Prostate gland (tissue), 2 donors: ENCODE measurements around the gene BCL11B. TPM values are rescaled to one million over a fixed set of nuclear protein-coding genes. Genes with fewer than 3 reads are reported as not detected.

Experiments
- DNase-seq: peaks from one replicate; pipeline ENCODE4 v3.0.0-alpha.2; 2019; ENCODE audit warnings: low spot score
- H3K27ac ChIP-seq, 2 donors: fragments of 200-600 bp; sonication (generic); 2 replicates each; pipeline ENCODE4 v1.5.1; 2017 to 2019
- H3K27me3 ChIP-seq: fragments of 200-600 bp; sonication (generic); replicated peaks from 2 replicates; pipeline ENCODE4 v1.5.1; 2019; ENCODE audit not compliant: insufficient read depth
- H3K36me3 ChIP-seq, 2 donors: fragments of 200-600 bp; sonication (generic); 1 replicate in 1 of 2; 2 replicates in 1 of 2; pipeline versions ENCODE4 v1.5.1 to v1.8.1; 2017 to 2019
- H3K4me1 ChIP-seq: fragments of 200-600 bp; sonication (generic); replicated peaks from 2 replicates; pipeline ENCODE4 v1.5.1; 2019
- H3K4me3 ChIP-seq, 2 donors: fragments of 200-600 bp; sonication (generic); 2 replicates each; pipeline ENCODE4 v1.5.1; 2017 to 2019
- H3K9me3 ChIP-seq: fragments of 200-600 bp; sonication (generic); 2 replicates; pipeline ENCODE4 v1.5.1; 2017
- CTCF ChIP-seq, 4 experiments: fragments of 200-600 bp in 2 of 4; fragments of 450-650 bp in 2 of 4; sonication (generic) in 2 of 4; IDR thresholded peaks; 1 replicate in 3 of 4; 2 replicates in 1 of 4; pipeline ENCODE4 v1.5.1; 2016 to 2019; ENCODE audit warnings: antibody characterized with exemption in 4 of 4, mild to moderate bottlenecking in 2 of 4, moderate library complexity in 2 of 4
- POLR2A ChIP-seq: fragments of 450-650 bp; IDR thresholded peaks from one replicate; pipeline ENCODE4 v1.6.1; 2016; ENCODE audit warnings: antibody characterized with exemption, mild to moderate bottlenecking
- POLR2AphosphoS5 ChIP-seq: sonication (generic); formaldehyde crosslinking; IDR thresholded peaks from one replicate; pipeline ENCODE4 v1.6.1; 2017; ENCODE audit warnings: antibody characterized with exemption
- WGBS: methylation state at CpG from one replicate; pipeline ENCODE4 v1.1.5; 2018; 5-methylcytosine and 5-hydroxymethylcytosine counted together
- intact Hi-C: fragments of 100-400 bp; cut with DNase I; formaldehyde crosslinking; loops from one replicate; pipeline ENCODE4 v1.14.2; 2022
- total RNA-seq, 2 donors: library from RNA; depleted of rRNA; stranded (reverse); fragments of >200 nt; gene quantifications; one replicate each; pipeline ENCODE4 v1.1.0, GENCODE V29; 2016

Gene BCL11B
- total RNA-seq, 2 donors from 2014 or later = 2.8 to 5.4 TPM

- no peak overlapping the region for H3K27ac ChIP-seq
- TF ChIP-seq POLR2A (no peak), CTCF (IDR thresholded peaks at IDR 0.05) (no peak), POLR2AphosphoS5 (no peak)
- WGBS = 14% methylated on average over 8 of the region's 8 CpGs
- H3K4me1 ChIP-seq = no peaks in the 10 kb centered on the region
- H3K9me3 ChIP-seq = no peaks in the 10 kb centered on the region
- no peak overlapping the region for H3K4me3 ChIP-seq
- DNase-seq = no peak
- H3K36me3 ChIP-seq = no peaks in the 10 kb centered on the region
- intact Hi-C loops = no loop called here
- peaks cover 18% of the 10 kb centered on the region for H3K27me3 ChIP-seq
Observed at GRCh38 chr14:99258341-99258861, 13.6 kb downstream of the BCL11B start.

GRCh38 chr14:99257673-99258221, 14.2 kb downstream of the BCL11B start:
- Histone ChIP-seq H3K36me3 (no peaks in the 10 kb centered on the region), H3K4me3 (no peak overlapping the region), H3K4me1 (no peaks in the 10 kb centered on the region), H3K9me3 (no peaks in the 10 kb centered on the region), H3K27ac (no peak overlapping the region), H3K27me3 (peaks cover 18% of the 10 kb centered on the region)
- TF ChIP-seq POLR2A (no peak), POLR2AphosphoS5 (no peak), CTCF (IDR thresholded peaks at IDR 0.05) (no peak)
- intact Hi-C loops = no loop called here
- WGBS = 72% methylated on average over 16 of the region's 16 CpGs
- no peak for DNase-seq

DNA sequence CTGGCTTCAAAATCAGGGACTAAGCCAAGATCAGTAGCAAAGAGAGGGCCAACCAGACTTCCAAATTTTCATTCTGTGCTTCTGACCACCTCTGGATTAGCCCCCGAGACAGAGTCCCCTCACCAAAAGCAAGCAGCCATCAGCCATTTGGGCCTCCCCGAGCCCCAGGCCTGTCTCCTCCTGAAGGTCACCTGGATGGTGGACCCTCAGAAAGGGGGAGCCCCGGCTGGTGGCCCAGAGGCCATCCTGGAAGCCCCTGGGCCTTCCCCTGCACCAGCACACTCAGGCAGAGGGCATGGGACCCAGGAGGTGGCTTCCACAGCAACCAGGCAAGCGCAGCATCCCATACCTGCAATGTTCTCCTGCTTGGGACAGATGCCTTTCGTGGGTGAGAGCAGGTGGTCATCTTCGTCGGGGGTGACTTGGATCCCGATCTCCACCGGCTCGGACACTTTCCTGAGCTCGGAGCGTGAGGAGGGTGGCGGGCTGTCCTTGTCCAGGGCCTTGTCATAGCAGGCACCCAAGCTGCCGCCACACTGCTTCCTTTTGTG, 14.8 kb downstream of the BCL11B start:
- no peaks in the 10 kb centered on the region for H3K4me1 ChIP-seq
- no peak for DNase-seq
- TF ChIP-seq POLR2A (no peak), POLR2AphosphoS5 (no peak)
- H3K27me3 ChIP-seq = peaks cover 13% of the 10 kb centered on the region
- no peak overlapping the region for H3K27ac ChIP-seq
- no peaks in the 10 kb centered on the region for H3K9me3 ChIP-seq
- H3K36me3 ChIP-seq = no peaks in the 10 kb centered on the region
- H3K4me3 ChIP-seq = no peak overlapping the region
- intact Hi-C loops = no loop called here
- WGBS = 91% methylated on average over 13 of the region's 14 CpGs

DNA sequence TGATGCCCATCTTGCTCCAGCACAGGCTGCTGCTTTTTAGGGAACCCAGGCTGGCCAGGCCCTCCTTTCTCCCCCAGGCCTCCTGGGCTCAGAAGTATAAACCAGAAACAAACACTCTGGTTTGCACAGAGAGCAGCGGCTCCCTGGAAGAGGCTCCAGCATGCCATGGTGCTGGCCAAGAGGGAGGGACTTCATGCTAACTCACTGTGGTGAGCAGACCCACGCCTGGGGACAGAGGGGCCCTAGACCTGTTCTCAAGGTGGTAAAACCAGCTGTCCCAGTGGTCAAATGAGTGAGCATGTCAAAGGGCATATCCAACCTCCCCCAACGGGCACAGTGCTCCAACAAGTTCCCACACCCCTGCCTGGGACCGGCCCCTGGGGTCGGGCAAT, 15.5 kb downstream of the BCL11B start:
- H3K9me3 ChIP-seq = no peaks in the 10 kb centered on the region
- H3K4me3 ChIP-seq = no peak overlapping the region
- DNase-seq = no peak
- no peak overlapping the region for H3K27ac ChIP-seq
- WGBS = 79% methylated on average over 5 of the region's 5 CpGs
- H3K27me3 ChIP-seq = peaks cover 13% of the 10 kb centered on the region
- TF ChIP-seq POLR2AphosphoS5 = no peak
- TF ChIP-seq CTCF (IDR thresholded peaks at IDR 0.05) = no peak
- no peak for TF ChIP-seq POLR2A
- H3K36me3 ChIP-seq = no peaks in the 10 kb centered on the region
- intact Hi-C loops = no loop called here
- no peaks in the 10 kb centered on the region for H3K4me1 ChIP-seq

DNA sequence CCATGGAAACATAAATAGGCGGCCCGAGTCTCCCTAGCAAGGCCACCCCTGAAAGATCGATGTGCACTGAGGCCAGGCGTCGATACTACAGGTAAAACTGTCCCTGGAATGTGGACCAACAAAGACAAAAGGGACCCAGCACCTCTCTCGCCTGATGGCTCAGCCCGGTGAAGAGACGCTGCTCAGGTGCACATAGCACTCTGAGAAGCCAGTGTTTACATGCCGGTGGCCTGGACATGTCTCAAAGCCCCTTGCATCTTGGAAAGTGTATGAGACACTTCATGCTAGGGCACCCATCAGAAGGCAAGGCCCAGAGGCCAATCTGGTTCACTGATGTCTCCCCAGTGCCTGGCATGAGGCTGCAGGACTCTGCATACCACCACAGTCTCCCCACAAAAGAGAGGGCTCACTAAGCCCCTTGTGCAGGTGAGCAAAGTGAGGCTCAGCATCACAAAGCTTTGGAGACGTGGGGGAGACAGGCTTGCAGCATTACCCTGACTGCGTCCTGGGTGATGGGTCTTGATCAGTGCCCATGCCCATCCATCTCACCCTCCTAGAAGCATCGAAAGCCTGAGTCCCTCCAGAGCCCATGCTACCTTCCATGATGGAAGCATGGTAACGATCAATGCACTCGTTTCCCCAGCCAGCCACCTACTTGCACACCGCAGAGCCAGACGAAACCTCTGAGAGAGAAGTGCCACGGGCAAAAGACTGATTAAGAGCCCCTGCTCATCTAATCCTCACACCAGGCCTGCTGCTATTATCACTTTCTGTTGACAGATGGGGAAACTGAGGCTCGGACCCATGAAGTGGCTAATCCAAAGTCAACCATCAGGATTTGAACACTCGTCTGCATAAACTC, 16.1 kb downstream of the BCL11B start:
- H3K4me1 ChIP-seq = no peaks in the 10 kb centered on the region
- peaks cover 17% of the 10 kb centered on the region for H3K27me3 ChIP-seq
- no peak for DNase-seq
- H3K9me3 ChIP-seq = no peaks in the 10 kb centered on the region
- H3K27ac ChIP-seq = no peak overlapping the region
- no peaks in the 10 kb centered on the region for H3K36me3 ChIP-seq
- no peak for TF ChIP-seq POLR2A
- TF ChIP-seq CTCF (IDR thresholded peaks at IDR 0.05) = no peak
- TF ChIP-seq POLR2AphosphoS5 = no peak
- H3K4me3 ChIP-seq = no peak overlapping the region
- intact Hi-C loops = no loop called here
- 90% methylated on average over 19 of the region's 19 CpGs for WGBS
